HFFc6 (cell line): ENCODE data around the gene LNP1. TPM values are rescaled to one million over a fixed set of nuclear protein-coding genes. Genes with fewer than 3 reads are reported as not detected.

Source experiments
- DNase-seq: peaks from one replicate; pipeline ENCODE4 v3.0.0-alpha.2; 2018
- H3K27ac Mint-ChIP-seq: 2 replicates; pipeline ENCODE4 v1.8.0; 2020; ENCODE audit warnings: mild to moderate bottlenecking, mixed read lengths
- H3K27me3 Mint-ChIP-seq: 2 replicates; pipeline ENCODE4 v1.8.0; 2021; ENCODE audit warnings: mild to moderate bottlenecking, moderate library complexity, mixed read lengths; ENCODE audit not compliant: insufficient read depth
- H3K36me3 Mint-ChIP-seq: 2 replicates; pipeline ENCODE4 v1.8.0; 2021; ENCODE audit warnings: low read depth, mixed read lengths
- H3K4me1 Mint-ChIP-seq: 2 replicates; pipeline ENCODE4 v1.8.0; 2020; ENCODE audit warnings: low read depth, mixed read lengths
- H3K4me3 Mint-ChIP-seq: 2 replicates; pipeline ENCODE4 v1.8.0; 2020; ENCODE audit warnings: mild to moderate bottlenecking, moderate library complexity, mixed read lengths
- H3K9me3 Mint-ChIP-seq: 2 replicates; pipeline ENCODE4 v1.8.0; 2020; ENCODE audit warnings: mild to moderate bottlenecking, mixed read lengths
- CTCF ChIP-seq: fragments of 200-600 bp; sonication (generic); IDR thresholded peaks from 2 replicates; pipeline ENCODE4 v1.5.0; 2021; ENCODE audit warnings: antibody characterized with exemption, mild to moderate bottlenecking
- total RNA-seq, 6 experiments: library from RNA; stranded (reverse); fragmentation: NEBNext Ultra II Directional; extraction: Animal tissue kit (Norgen Biotek cat#: 25700); gene quantifications; 2 replicates in 1 of 6; 3 replicates in 5 of 6; pipeline ENCODE4 v1.2.3, GENCODE V29; 2021

The LNP1 gene
- total RNA-seq, 6 experiments from 2014 or later, result 1.1 to 2.7 (median 1.6) TPM

GRCh38 chr3:100413613-100414012, 12.3 kb downstream of the LNP1 start:
- no peak for TF ChIP-seq CTCF
- Mint-ChIP-seq H3K27me3 (no peaks in the 10 kb centered on the region), H3K4me3 (no peak overlapping the region), H3K9me3 (no peaks in the 10 kb centered on the region), H3K27ac (no peak overlapping the region), H3K4me1 (no peaks in the 10 kb centered on the region), H3K36me3 (peaks cover 12% of the 10 kb centered on the region)
- DNase-seq, result no peak

- no peak for DNase-seq
- no peaks in the 10 kb centered on the region; the same call in 1 of the 2 replicates for H3K27me3 Mint-ChIP-seq
- H3K9me3 Mint-ChIP-seq, result no peaks in the 10 kb centered on the region
- H3K27ac Mint-ChIP-seq, result no peak overlapping the region
- H3K4me3 Mint-ChIP-seq, result no peak overlapping the region
- peaks cover 4% of the 10 kb centered on the region for H3K36me3 Mint-ChIP-seq
- H3K4me1 Mint-ChIP-seq, result no peaks in the 10 kb centered on the region
- TF ChIP-seq CTCF, result no peak
Observed at GRCh38 chr3:100416176-100416575, 14.8 kb downstream of the LNP1 start.

GRCh38 chr3:100416863-100417262, 15.5 kb downstream of the LNP1 start:
- no peaks in the 10 kb centered on the region for H3K4me1 Mint-ChIP-seq

GRCh38 chr3:100419406-100419805, 18.1 kb downstream of the LNP1 start:
- Mint-ChIP-seq H3K9me3 (no peaks in the 10 kb centered on the region), H3K27me3 (no peaks in the 10 kb centered on the region; the same call in 1 of the 2 replicates), H3K27ac (no peak overlapping the region), H3K36me3 (no peaks in the 10 kb centered on the region), H3K4me3 (no peak overlapping the region), H3K4me1 (no peaks in the 10 kb centered on the region)
- DNase-seq, result no peak
- no peak for TF ChIP-seq CTCF

More at GRCh38 chr3:100416863-100417262, 15.5 kb downstream of the LNP1 start:
- DNase-seq, result no peak
- TF ChIP-seq CTCF, result no peak
- no peak overlapping the region for H3K27ac Mint-ChIP-seq
- H3K36me3 Mint-ChIP-seq, result no peaks in the 10 kb centered on the region; the same call in 1 of the 2 replicates
- no peaks in the 10 kb centered on the region for H3K9me3 Mint-ChIP-seq
- no peak overlapping the region for H3K4me3 Mint-ChIP-seq
- H3K27me3 Mint-ChIP-seq, result no peaks in the 10 kb centered on the region; the same call in 1 of the 2 replicates

GRCh38 chr3:100420885-100421284, 19.5 kb downstream of the LNP1 start:
- H3K36me3 Mint-ChIP-seq, result no peaks in the 10 kb centered on the region
- DNase-seq, result no peak
- no peak for TF ChIP-seq CTCF
- no peak overlapping the region for H3K27ac Mint-ChIP-seq
- H3K4me1 Mint-ChIP-seq, result peaks cover 4% of the 10 kb centered on the region; the same call in 1 of the 2 replicates
- peaks cover 2% of the 10 kb centered on the region; the same call in 1 of the 2 replicates for H3K27me3 Mint-ChIP-seq
- H3K4me3 Mint-ChIP-seq, result no peak overlapping the region
- H3K9me3 Mint-ChIP-seq, result no peaks in the 10 kb centered on the region

GRCh38 chr3:100423611-100424010, 22.3 kb downstream of the LNP1 start:
- H3K36me3 Mint-ChIP-seq, result no peaks in the 10 kb centered on the region
- peaks cover 2% of the 10 kb centered on the region for H3K27me3 Mint-ChIP-seq
- peaks cover 10% of the 10 kb centered on the region; the same call in 1 of the 2 replicates for H3K4me1 Mint-ChIP-seq
- H3K27ac Mint-ChIP-seq, result no peak overlapping the region
- DNase-seq, result no peak
- H3K4me3 Mint-ChIP-seq, result no peak overlapping the region
- no peaks in the 10 kb centered on the region for H3K9me3 Mint-ChIP-seq
- no peak for TF ChIP-seq CTCF
